Measurements from ENCODE around the gene RANBP10. TPM values are rescaled to one million over a fixed set of nuclear protein-coding genes. Genes with fewer than 3 reads are reported as not detected.
A peak's percentile ranks its signal among the peaks of the same experiment; 100 is the strongest.

Gene RANBP10
- total RNA-seq, 2 donors from 2014 or later: 11.1 to 22.8 TPM

DNA sequence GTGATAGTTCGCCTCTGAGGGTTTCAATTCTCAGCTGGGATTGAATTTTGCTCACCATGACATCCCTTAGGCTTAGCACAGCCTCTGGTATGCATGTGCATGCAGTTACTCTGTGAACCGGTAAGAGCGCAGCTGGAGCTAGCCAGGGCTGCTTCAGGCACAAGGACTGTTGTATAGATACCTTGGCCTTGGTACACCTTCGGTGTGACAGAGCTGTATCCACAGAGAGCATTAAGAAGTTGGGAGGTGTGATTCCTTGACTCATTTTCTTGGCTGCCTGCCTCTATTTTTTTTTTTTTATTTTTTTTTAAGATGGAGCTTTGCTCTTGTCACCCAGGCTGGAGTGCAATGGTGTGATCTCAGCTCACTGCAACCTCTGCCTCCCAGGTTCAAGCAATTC is 38.1 kb upstream of the RANBP10 start:
- 62% methylated on average over 4 of the region's 4 CpGs for WGBS
- TF ChIP-seq POLR2A (IDR thresholded peaks at IDR 0.05): no peak
- TF ChIP-seq POLR2AphosphoS5 (IDR thresholded peaks at IDR 0.05): no peak
- TF ChIP-seq, protein P1, sequence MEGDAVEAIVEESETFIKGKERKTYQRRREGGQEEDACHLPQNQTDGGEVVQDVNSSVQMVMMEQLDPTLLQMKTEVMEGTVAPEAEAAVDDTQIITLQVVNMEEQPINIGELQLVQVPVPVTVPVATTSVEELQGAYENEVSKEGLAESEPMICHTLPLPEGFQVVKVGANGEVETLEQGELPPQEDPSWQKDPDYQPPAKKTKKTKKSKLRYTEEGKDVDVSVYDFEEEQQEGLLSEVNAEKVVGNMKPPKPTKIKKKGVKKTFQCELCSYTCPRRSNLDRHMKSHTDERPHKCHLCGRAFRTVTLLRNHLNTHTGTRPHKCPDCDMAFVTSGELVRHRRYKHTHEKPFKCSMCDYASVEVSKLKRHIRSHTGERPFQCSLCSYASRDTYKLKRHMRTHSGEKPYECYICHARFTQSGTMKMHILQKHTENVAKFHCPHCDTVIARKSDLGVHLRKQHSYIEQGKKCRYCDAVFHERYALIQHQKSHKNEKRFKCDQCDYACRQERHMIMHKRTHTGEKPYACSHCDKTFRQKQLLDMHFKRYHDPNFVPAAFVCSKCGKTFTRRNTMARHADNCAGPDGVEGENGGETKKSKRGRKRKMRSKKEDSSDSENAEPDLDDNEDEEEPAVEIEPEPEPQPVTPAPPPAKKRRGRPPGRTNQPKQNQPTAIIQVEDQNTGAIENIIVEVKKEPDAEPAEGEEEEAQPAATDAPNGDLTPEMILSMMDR (IDR thresholded peaks at IDR 0.05): no peak
- Histone ChIP-seq H3K27me3 (replicated peaks; ENCODE audit: insufficient read depth) (no peaks in the 10 kb centered on the region), H3K4me3 (no peak overlapping the region), H3K9me3 (no peaks in the 10 kb centered on the region), H3K27ac (no peak overlapping the region), H3K36me3 (no peaks in the 10 kb centered on the region), H3K4me1 (replicated peaks) (peaks cover 15% of the 10 kb centered on the region)
- intact Hi-C loops (cut with DNase I): loop anchor here (5.0 kb wide), 1 partner anchor 182 kb away; the partner anchor contains the start of genes ACD and PARD6A
- no peak for DNase-seq (ENCODE audit: low spot score)

DNA sequence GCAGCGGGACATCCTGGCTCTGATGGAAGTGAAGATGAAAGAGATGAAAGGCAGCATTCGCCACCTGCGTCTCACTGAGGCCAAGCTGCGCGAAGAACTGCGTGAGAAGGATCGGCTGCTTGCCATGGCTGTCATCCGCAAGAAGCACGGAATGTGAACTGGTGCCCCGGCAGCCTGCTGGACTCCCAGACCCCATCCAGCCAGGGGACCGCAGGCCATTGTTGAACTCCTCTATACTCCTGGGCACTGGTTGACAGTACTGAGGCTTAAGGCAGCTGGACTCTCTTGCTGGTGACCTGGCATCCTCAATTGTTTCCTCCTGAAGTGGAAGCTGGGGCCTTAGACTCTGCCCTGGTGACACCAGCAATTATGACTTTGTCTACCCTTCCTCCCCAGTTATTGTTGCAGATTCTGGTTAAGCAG is 37.0 kb upstream of the RANBP10 start:
- 5% methylated on average over 11 of the region's 11 CpGs for WGBS
- no peak for DNase-seq (ENCODE audit: low spot score)

DNA sequence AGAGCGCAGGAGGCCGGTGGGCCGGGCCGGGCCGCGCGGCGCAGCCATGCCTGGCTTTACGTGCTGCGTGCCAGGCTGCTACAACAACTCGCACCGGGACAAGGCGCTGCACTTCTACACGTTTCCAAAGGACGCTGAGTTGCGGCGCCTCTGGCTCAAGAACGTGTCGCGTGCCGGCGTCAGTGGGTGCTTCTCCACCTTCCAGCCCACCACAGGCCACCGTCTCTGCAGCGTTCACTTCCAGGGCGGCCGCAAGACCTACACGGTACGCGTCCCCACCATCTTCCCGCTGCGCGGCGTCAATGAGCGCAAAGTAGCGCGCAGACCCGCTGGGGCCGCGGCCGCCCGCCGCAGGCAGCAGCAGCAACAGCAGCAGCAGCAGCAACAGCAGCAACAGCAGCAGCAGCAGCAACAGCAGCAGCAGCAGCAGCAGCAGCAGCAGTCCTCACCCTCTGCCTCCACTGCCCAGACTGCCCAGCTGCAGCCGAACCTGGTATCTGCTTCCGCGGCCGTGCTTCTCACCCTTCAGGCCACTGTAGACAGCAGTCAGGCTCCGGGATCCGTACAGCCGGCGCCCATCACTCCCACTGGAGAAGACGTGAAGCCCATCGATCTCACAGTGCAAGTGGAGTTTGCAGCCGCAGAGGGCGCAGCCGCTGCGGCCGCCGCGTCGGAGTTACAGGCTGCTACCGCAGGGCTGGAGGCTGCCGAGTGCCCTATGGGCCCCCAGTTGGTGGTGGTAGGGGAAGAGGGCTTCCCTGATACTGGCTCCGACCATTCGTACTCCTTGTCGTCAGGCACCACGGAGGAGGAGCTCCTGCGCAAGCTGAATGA is 36.4 kb upstream of the RANBP10 start:
- Histone ChIP-seq H3K9me3 (no peaks in the 10 kb centered on the region), H3K27me3 (replicated peaks; ENCODE audit: insufficient read depth) (no peaks in the 10 kb centered on the region), H3K36me3 (no peaks in the 10 kb centered on the region), H3K4me3 (peak overlapping the region; percentile 86 to 91), H3K4me1 (replicated peaks) (peaks cover 15% of the 10 kb centered on the region), H3K27ac (peak overlapping the region; percentile 100)
- WGBS: under 1% methylated on average over 39 of the region's 67 CpGs
- peak; percentile 26 for DNase-seq (ENCODE audit: low spot score)
- TF ChIP-seq, protein P1 (IDR thresholded peaks at IDR 0.05): no peak
- TF ChIP-seq POLR2A (IDR thresholded peaks at IDR 0.05) (no peak), POLR2AphosphoS5 (IDR thresholded peaks at IDR 0.05) (peak; percentile 12)
- intact Hi-C loops (cut with DNase I): loop anchor here (5.0 kb wide), 1 partner anchor 180 kb away; the partner anchor contains the start of genes ACD and PARD6A

More for the DNA sequence above, 37.0 kb upstream of the RANBP10 start:
- H3K36me3 ChIP-seq: no peaks in the 10 kb centered on the region
- intact Hi-C loops (cut with DNase I): loop anchor here (5.0 kb wide), 1 partner anchor 181 kb away; the partner anchor contains the start of genes ACD and PARD6A
- no peaks in the 10 kb centered on the region for H3K9me3 ChIP-seq
- peak overlapping the region; percentile 86 to 91 for H3K4me3 ChIP-seq
- H3K27me3 ChIP-seq (replicated peaks; ENCODE audit: insufficient read depth): no peaks in the 10 kb centered on the region
- peak overlapping the region; percentile 100 for H3K27ac ChIP-seq
- H3K4me1 ChIP-seq (replicated peaks): peaks cover 15% of the 10 kb centered on the region
- no peak for TF ChIP-seq POLR2AphosphoS5 (IDR thresholded peaks at IDR 0.05)
- TF ChIP-seq, protein P1 (IDR thresholded peaks at IDR 0.05): no peak
- TF ChIP-seq POLR2A (IDR thresholded peaks at IDR 0.05): no peak

DNA sequence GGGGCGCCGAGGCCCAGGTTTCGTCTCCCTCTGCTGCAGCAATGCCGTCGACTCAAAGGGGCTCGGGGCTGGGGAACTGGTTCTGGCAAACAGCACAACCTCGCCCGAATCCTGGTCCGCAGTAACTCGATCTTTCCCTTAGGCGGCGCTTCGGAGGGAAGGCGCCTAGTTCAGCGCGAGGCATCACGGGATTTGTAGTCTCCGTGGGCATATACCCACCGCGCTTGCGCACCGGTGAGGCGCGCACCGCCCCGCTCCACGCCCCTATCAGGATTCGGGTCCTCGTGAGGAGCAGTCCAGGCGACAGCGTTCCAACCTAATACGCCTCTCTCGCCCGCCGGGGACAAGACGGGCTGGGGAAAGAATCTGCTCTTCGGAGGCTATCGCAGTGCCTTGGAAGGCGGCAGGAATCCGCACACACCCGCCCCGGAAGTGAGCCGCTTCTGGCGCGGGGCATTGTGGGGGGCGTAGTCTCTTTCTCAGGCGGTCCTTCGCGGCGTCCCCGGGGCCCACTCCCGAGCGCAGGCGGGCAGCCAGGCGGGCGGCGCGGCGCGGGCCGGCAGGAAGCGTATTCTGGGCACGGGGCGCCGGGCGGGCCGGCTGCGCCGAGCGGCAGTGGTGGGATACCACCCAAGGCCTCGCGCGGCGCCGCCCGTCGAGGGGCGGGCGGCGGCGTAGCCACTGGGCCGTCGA is 35.6 kb upstream of the RANBP10 start, which contains the start of gene THAP11:
Gene THAP11 (plus strand): TSS at position 505 of the 693 bp plus-strand sequence. CDS start 235 bp downstream, outside the sequence.
- WGBS: under 1% methylated on average over 68 of the region's 83 CpGs
- DNase-seq (ENCODE audit: low spot score): peak; percentile 94
- H3K27me3 ChIP-seq (replicated peaks; ENCODE audit: insufficient read depth): no peaks in the 10 kb centered on the region
- peak within 1 kb of the TSS; percentile 86 to 91 for H3K4me3 ChIP-seq
- intact Hi-C loops (cut with DNase I): loop anchor here (5.0 kb wide), 1 partner anchor 180 kb away; the partner anchor contains the start of genes ACD and PARD6A
- H3K27ac ChIP-seq: peak within 1 kb of the TSS; percentile 100
- H3K4me1 ChIP-seq (replicated peaks): peaks cover 15% of the 10 kb centered on the region
- TF ChIP-seq POLR2A (IDR thresholded peaks at IDR 0.05) (no peak), POLR2AphosphoS5 (IDR thresholded peaks at IDR 0.05) (peak; percentile 92)
- TF ChIP-seq, protein P1 (IDR thresholded peaks at IDR 0.05): peak; percentile 82 to 98 (median 90)
- no peaks in the 10 kb centered on the region for H3K36me3 ChIP-seq
- H3K9me3 ChIP-seq: no peaks in the 10 kb centered on the region
